Endothelial cell of umbilical vein (primary cell): ENCODE data around the gene FOXS1. TPM values are rescaled to one million over a fixed set of nuclear protein-coding genes. Genes with fewer than 3 reads are reported as not detected.

Experiments
- BruUV-seq: library from RNA; stranded (reverse); fragments of 400-500 nt; replicated peaks from 2 replicates; lab custom pipeline; 2021; lab: Mats Ljungman, UMichigan
- CTCF ChIA-PET: fragments of 300-600, 350-600 bp; sonication (Branson Sonifier 250); formaldehyde crosslinking; loops from one replicate; lab custom pipeline; 2021; ENCODE audit warnings: antibody characterized with exemption, inconsistent platforms; lab: Charles Lee
- POLR2A ChIA-PET: fragments of 300-600, 350-600 bp; sonication (Branson Sonifier 250); formaldehyde crosslinking; loops from one replicate; lab custom pipeline; 2021; ENCODE audit warnings: antibody characterized with exemption, inconsistent platforms; lab: Charles Lee
- DNase-seq: peaks from one replicate; pipeline ENCODE4 v3.0.0-alpha.2; 2011; ENCODE audit warnings: low read depth, low spot score
- FAIRE-seq: peaks from 2 replicates; lab custom pipeline; 2011; peaks lifted over from hg19 to GRCh38; lab: Jason Lieb, UNC
- H2AFZ ChIP-seq: 2 replicates; pipeline ENCODE4 v1.6.0; 2012; ENCODE audit warnings: low read depth, low read length, control low read depth, inconsistent platforms
- H3K27ac ChIP-seq: 2 replicates; pipeline ENCODE4 v1.5.1; 2011; ENCODE audit warnings: low read depth, mild to moderate bottlenecking, control low read depth, low read length, moderate library complexity; ENCODE audit not compliant: insufficient read depth
- H3K27me3 ChIP-seq, 2 experiments: 2 replicates each; pipeline versions ENCODE4 v1.6.0 to v1.6.1; 2011; ENCODE audit warnings: low read length in 2 of 2, mixed read lengths in 1 of 2; ENCODE audit not compliant: control insufficient read depth in 2 of 2, insufficient read depth in 2 of 2
- H3K36me3 ChIP-seq, 2 experiments: 2 replicates in 1 of 2; 3 replicates in 1 of 2; pipeline ENCODE4 v1.5.1; 2011; ENCODE audit warnings: low read length in 2 of 2, mild to moderate bottlenecking in 1 of 2, moderate library complexity in 1 of 2; ENCODE audit not compliant: control insufficient read depth in 2 of 2, insufficient read depth in 2 of 2; ENCODE audit errors: extremely low read depth in 1 of 2
- H3K4me1 ChIP-seq: 3 replicates; pipeline ENCODE4 v1.5.1; 2011; ENCODE audit warnings: mild to moderate bottlenecking, low read length; ENCODE audit not compliant: control insufficient read depth, insufficient read depth; ENCODE audit errors: extremely low read depth
- H3K4me2 ChIP-seq: 2 replicates; pipeline ENCODE4 v1.6.1; 2011; ENCODE audit warnings: low read length, control low read depth, mixed read lengths; ENCODE audit not compliant: insufficient read depth
- H3K4me3 ChIP-seq, 3 experiments: fragments of 200-600 bp in 1 of 3; sonication (generic), shearing (Covaris generic) in 1 of 3; replicated peaks in 1 of 3; 2 replicates each; pipeline ENCODE4 v1.5.1; 2011 to 2016; ENCODE audit warnings: control low read depth in 3 of 3, low read length in 3 of 3, mild to moderate bottlenecking in 2 of 3, inconsistent platforms in 1 of 3, low read depth in 1 of 3, moderate library complexity in 1 of 3; ENCODE audit not compliant: insufficient read depth in 1 of 3
- H3K79me2 ChIP-seq: 2 replicates; pipeline ENCODE4 v1.6.0; 2012; ENCODE audit warnings: low read length, inconsistent platforms; ENCODE audit not compliant: control insufficient read depth, insufficient read depth
- H3K9ac ChIP-seq: replicated peaks from 2 replicates; pipeline ENCODE3; 2011; ENCODE audit warnings: low read length, control low read depth; ENCODE audit not compliant: insufficient read depth; ENCODE audit errors: extremely low read depth
- H3K9me1 ChIP-seq: replicated peaks from 3 replicates; pipeline ENCODE4 v1.6.0; 2011; ENCODE audit warnings: mild to moderate bottlenecking, low read length; ENCODE audit not compliant: control insufficient read depth, insufficient read depth; ENCODE audit errors: extremely low read depth
- H3K9me3 ChIP-seq: replicated peaks from 2 replicates; pipeline ENCODE4 v1.5.1; 2012; ENCODE audit warnings: low read length, inconsistent platforms; ENCODE audit not compliant: control insufficient read depth, insufficient read depth
- H4K20me1 ChIP-seq: replicated peaks from 2 replicates; pipeline ENCODE3; 2011; ENCODE audit warnings: mild to moderate bottlenecking, low read length; ENCODE audit not compliant: control insufficient read depth, insufficient read depth; ENCODE audit errors: extremely low read depth
- EZH2 ChIP-seq: IDR thresholded peaks from 2 replicates; pipeline ENCODE4 v1.6.1; 2012; ENCODE audit warnings: borderline replicate concordance, low read depth, mild to moderate bottlenecking, moderate library complexity, low read length, inconsistent platforms; ENCODE audit not compliant: severe bottlenecking
- FOS ChIP-seq: IDR thresholded peaks from 2 replicates; pipeline ENCODE4 v1.6.1; 2011; ENCODE audit warnings: mild to moderate bottlenecking, low read length, moderate library complexity, borderline replicate concordance; ENCODE audit not compliant: insufficient read depth
- GATA2 ChIP-seq: IDR thresholded peaks from 2 replicates; pipeline ENCODE4 v1.7.0; 2011; ENCODE audit warnings: low read depth, mild to moderate bottlenecking, moderate library complexity, mixed read lengths, low read length; ENCODE audit not compliant: insufficient read length, insufficient read depth
- JUN ChIP-seq: IDR thresholded peaks from 2 replicates; pipeline ENCODE4 v1.6.1; 2011; ENCODE audit warnings: borderline replicate concordance, low read depth; ENCODE audit not compliant: insufficient read length, insufficient read depth
- MYC ChIP-seq: IDR thresholded peaks from one replicate; pipeline ENCODE4 v1.6.1; 2011; ENCODE audit warnings: mild to moderate bottlenecking, low read depth, low read length
- POLR2A ChIP-seq: IDR thresholded peaks from 2 replicates; pipeline ENCODE4 v1.6.1; 2012; ENCODE audit warnings: low read depth, mild to moderate bottlenecking, control low read depth, low read length
- POLR2AphosphoS5 ChIP-seq: IDR thresholded peaks from 2 replicates; pipeline ENCODE4 v1.6.1; 2012; ENCODE audit warnings: low read depth, mild to moderate bottlenecking, control low read depth, low read length, moderate library complexity; ENCODE audit not compliant: insufficient read depth
- dilution Hi-C: fragments of 300-500 bp; cut with MboI; formaldehyde crosslinking; loops from one replicate; pipeline ENCODE4 v1.15.0; 2019; ENCODE audit warnings: low sequenced_read_pairs; ENCODE audit not compliant: extremely low pct_ligation_motif_present
- intact Hi-C: fragments of 100-400 bp; cut with micrococcal nuclease; formaldehyde crosslinking; loops from one replicate; pipeline ENCODE4 v1.10.0; 2022
- polyA plus RNA-seq, 4 experiments: library from polyadenylated mRNA; depleted of rRNA in 3 of 4; stranded (reverse) in 3 of 4; unstranded in 1 of 4; fragments of >200 nt; gene quantifications; 2 replicates each; pipeline versions ENCODE4 v1.2.1 to v1.2.3, GENCODE V29; 2011 to 2012; ENCODE audit warnings: missing spikeins in 1 of 4
- total RNA-seq: library from RNA; stranded (reverse); gene quantifications from 2 replicates; pipeline ENCODE4 v1.2.3, GENCODE V29; 2021
- TF ChIP-seq, protein P1 (sequence below): IDR thresholded peaks from 2 replicates; pipeline ENCODE4 v1.6.1; 2011; ENCODE audit not compliant: insufficient read depth, insufficient read length
- TF ChIP-seq, protein P2 (sequence below), 2 donors: IDR thresholded peaks; 1 replicate in 1 of 2; 2 replicates in 1 of 2; pipeline ENCODE4 v1.5.1; 2011; ENCODE audit warnings: low read length in 2 of 2, mild to moderate bottlenecking in 2 of 2, moderate library complexity in 2 of 2, control low read depth in 1 of 2, inconsistent platforms in 1 of 2, low read depth in 1 of 2; ENCODE audit not compliant: insufficient read depth in 1 of 2; ENCODE audit errors: extremely low read depth in 1 of 2

Gene FOXS1
- total and polyA plus RNA-seq, 2 donors (not counting 3 experiments of a cell fraction or from before 2014, with no cell fraction given): 0.84 TPM; not detected in 1

DNA sequence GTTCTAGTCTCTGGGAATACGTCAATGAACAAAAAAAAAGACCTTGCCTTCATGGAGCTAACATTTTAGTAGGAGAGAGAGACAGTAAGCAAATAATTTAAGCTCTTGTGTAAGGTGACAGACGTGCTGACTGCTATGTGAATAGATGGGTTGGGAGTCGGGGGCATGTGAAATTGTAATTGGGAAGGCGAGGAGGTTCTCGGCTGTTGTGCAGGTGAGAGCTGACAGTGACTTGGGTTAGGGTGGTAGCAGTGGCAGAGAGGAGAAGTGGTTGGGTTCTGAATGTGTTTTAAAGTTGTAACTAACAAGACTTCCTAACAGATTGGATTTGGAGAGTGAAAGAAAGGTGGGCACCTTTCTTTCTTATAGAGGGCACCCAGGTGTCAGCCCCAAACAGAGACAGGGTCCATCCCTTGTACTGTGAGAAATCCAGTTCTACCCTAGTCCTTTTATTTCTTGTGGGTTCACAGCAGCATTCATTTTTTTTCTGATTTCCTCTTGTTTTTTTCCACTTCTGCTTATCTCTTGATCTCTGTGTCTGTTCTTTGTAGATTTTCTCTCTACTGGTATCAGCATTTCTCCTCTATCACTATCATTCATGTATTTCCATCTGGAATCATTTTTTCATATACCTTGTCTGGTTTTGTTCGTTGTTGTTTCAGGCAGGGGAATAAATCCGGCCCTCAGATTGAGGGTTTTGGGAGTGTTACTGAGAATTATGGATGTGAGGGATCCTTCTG is 41.7 kb downstream of the FOXS1 start:
- FAIRE-seq (no peak), DNase-seq (peak; percentile 20)
- H3K36me3 ChIP-seq: peaks cover 2 to 21% of the 10 kb centered on the region in 2 experiments
- H3K4me1 ChIP-seq: no peaks in the 10 kb centered on the region
- no TSS peak for BruUV-seq
- H3K4me2 ChIP-seq: no peak overlapping the region
- dilution Hi-C loops (no loop called here), intact Hi-C loops (no loop called here)
- H3K4me3 ChIP-seq: no peak overlapping the region
- no peaks in the 10 kb centered on the region for H3K9me3 ChIP-seq
- POLR2A ChIA-PET: no interaction called here
- H3K9me1 ChIP-seq: no peaks in the 10 kb centered on the region
- H3K79me2 ChIP-seq: no peaks in the 10 kb centered on the region
- CTCF ChIA-PET: no interaction called here
- no peak overlapping the region for H3K27ac ChIP-seq
- TF ChIP-seq JUN (no peak), GATA2 (peak; percentile 26), EZH2 (no peak)
- H2AFZ ChIP-seq: no peak overlapping the region
- H4K20me1 ChIP-seq: no peaks in the 10 kb centered on the region
- no peaks in the 10 kb centered on the region for H3K27me3 ChIP-seq
- H3K9ac ChIP-seq: no peak overlapping the region

DNA sequence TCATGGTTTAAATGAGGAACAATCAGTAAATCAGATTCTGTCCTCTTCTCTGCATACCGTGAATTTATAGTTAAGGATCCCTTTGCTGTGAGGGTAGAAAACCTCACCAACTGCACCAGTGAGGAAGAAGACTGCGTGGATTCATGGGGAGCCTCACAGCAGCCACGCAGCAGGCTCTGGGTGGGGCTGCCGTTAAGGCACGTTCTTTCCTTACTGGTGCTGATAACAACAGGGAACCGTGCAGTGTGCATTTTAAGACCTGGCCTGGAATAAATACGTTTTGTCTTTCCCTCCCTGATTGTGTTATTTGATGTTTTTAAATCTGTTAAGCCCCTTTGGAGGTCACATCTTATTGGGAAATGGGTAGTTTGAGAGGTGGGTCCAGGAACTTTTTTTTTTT is 43.9 kb downstream of the FOXS1 start:
- H4K20me1 ChIP-seq: no peaks in the 10 kb centered on the region
- no peak for FAIRE-seq

More for the DNA sequence above, 43.9 kb downstream of the FOXS1 start:
- DNase-seq: no peak
- H3K4me2 ChIP-seq: no peak overlapping the region
- H3K27me3 ChIP-seq: no peaks in the 10 kb centered on the region
- H3K36me3 ChIP-seq: peaks cover 8 to 29% of the 10 kb centered on the region in 2 experiments
- dilution Hi-C loops: no loop called here
- no TSS peak for BruUV-seq
- intact Hi-C loops: no loop called here
- no peaks in the 10 kb centered on the region for H3K9me1 ChIP-seq
- no peak overlapping the region for H3K4me3 ChIP-seq
- TF ChIP-seq FOS: no peak
- TF ChIP-seq MYC: no peak
- TF ChIP-seq, protein P1, sequence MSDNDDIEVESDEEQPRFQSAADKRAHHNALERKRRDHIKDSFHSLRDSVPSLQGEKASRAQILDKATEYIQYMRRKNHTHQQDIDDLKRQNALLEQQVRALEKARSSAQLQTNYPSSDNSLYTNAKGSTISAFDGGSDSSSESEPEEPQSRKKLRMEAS: no peak
- TF ChIP-seq JUN: no peak
- TF ChIP-seq, protein P2, sequence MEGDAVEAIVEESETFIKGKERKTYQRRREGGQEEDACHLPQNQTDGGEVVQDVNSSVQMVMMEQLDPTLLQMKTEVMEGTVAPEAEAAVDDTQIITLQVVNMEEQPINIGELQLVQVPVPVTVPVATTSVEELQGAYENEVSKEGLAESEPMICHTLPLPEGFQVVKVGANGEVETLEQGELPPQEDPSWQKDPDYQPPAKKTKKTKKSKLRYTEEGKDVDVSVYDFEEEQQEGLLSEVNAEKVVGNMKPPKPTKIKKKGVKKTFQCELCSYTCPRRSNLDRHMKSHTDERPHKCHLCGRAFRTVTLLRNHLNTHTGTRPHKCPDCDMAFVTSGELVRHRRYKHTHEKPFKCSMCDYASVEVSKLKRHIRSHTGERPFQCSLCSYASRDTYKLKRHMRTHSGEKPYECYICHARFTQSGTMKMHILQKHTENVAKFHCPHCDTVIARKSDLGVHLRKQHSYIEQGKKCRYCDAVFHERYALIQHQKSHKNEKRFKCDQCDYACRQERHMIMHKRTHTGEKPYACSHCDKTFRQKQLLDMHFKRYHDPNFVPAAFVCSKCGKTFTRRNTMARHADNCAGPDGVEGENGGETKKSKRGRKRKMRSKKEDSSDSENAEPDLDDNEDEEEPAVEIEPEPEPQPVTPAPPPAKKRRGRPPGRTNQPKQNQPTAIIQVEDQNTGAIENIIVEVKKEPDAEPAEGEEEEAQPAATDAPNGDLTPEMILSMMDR (IDR thresholded peaks at IDR 0.05; ENCODE audit: extremely low read depth in 1 of 2, insufficient read depth in 1 of 2, low read depth in 1 of 2, low read length in 2 of 2): no peak
- no peak for TF ChIP-seq POLR2A
- no peak for TF ChIP-seq GATA2
- no peak for TF ChIP-seq POLR2AphosphoS5
- CTCF ChIA-PET: no interaction called here
- H3K79me2 ChIP-seq: no peaks in the 10 kb centered on the region
- no peaks in the 10 kb centered on the region for H3K4me1 ChIP-seq
- POLR2A ChIA-PET: no interaction called here
- no peak overlapping the region for H3K9ac ChIP-seq
- H3K27ac ChIP-seq: no peak overlapping the region
- no peak overlapping the region for H2AFZ ChIP-seq
- no peaks in the 10 kb centered on the region for H3K9me3 ChIP-seq
